RCC 7860 (cell line): ENCODE measurements around the gene PATZ1.
"Not testable (repeated sequence)": the region's sequence is repeated elsewhere in the genome, so short reads cannot be mapped to it uniquely, and the experiment has no call there.

Experiments
- DNase-seq: peaks from one replicate; pipeline ENCODE4 v3.0.0-alpha.2; 2015; ENCODE audit warnings: low spot score
- FAIRE-seq: peaks from 2 replicates; lab custom pipeline; 2012; peaks lifted over from hg19 to GRCh38; lab: Jason Lieb, UNC

Gene PATZ1

GRCh38 chr22:31314220-31314619, 31.9 kb downstream of the PATZ1 start:
- not testable (repeated sequence) for DNase-seq, FAIRE-seq

- FAIRE-seq, result no peak
- peak; percentile 29 for DNase-seq
Observed at GRCh38 chr22:31313366-31314147, 32.6 kb downstream of the PATZ1 start.

DNA sequence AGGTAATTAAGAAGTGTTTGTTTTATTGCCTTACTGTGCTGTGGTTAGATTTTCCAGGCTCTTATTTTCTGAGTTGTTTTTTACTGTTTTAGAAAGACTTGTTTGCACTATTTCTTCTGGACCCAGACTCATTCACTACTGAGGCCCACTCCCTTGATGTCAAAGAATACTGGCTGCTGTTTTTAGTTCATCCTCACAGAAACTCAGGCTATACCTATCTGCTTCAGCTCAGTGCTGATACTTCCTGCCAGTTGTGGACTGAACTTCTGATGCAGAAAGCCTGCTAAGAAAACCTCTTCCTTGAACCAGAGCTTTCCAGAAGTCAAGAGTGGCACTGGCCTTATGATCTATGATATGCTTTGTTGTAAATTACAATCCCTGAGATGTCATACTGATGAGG, 38.0 kb downstream of the PATZ1 start:
- DNase-seq (no peak), FAIRE-seq (no peak)

DNA sequence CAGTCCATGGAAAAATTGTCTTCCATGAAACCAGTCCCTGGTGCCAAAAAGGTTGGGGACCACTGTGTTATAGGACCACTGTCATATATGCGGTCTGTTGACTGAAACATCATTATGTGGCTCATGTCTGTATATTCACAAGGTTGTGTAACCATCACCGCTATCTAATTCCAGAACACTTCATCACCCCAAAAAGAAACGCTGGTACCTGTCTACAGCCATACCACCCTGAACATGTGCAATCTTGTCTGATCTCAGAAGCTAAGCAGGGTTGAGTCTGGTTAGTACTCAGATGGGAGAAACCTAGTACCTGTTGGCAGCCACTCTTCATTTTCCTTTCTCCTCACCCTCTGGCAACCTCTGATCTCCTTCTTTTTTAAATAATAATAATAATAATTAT, 41.0 kb downstream of the PATZ1 start:
- no peak for DNase-seq
- FAIRE-seq, result no peak

DNA sequence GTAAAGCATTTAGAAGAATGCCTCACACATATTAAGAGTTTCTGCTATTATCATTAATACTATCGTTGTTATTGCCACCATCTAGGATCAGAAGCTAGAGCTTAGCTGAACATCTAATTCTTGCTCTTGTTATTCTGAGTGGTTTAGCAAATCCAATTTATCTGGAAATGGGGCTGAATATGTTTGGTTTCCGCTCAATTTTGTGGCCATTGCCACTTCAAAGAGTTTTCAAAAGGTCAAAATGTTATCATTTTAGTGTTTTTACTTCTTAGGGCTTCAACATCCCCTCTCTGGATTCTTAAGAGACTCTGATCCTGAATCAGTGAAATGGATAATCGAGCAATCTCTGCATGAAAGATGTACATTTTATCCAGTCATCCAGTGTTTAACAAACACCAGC, 43.6 kb downstream of the PATZ1 start:
- no peak for FAIRE-seq
- no peak for DNase-seq

GRCh38 chr22:31302006-31302405, 44.1 kb downstream of the PATZ1 start:
- no peak for DNase-seq

GRCh38 chr22:31300896-31301295, 45.2 kb downstream of the PATZ1 start:
- FAIRE-seq (no peak), DNase-seq (no peak)

More at GRCh38 chr22:31302006-31302405, 44.1 kb downstream of the PATZ1 start:
- FAIRE-seq, result no peak

DNA sequence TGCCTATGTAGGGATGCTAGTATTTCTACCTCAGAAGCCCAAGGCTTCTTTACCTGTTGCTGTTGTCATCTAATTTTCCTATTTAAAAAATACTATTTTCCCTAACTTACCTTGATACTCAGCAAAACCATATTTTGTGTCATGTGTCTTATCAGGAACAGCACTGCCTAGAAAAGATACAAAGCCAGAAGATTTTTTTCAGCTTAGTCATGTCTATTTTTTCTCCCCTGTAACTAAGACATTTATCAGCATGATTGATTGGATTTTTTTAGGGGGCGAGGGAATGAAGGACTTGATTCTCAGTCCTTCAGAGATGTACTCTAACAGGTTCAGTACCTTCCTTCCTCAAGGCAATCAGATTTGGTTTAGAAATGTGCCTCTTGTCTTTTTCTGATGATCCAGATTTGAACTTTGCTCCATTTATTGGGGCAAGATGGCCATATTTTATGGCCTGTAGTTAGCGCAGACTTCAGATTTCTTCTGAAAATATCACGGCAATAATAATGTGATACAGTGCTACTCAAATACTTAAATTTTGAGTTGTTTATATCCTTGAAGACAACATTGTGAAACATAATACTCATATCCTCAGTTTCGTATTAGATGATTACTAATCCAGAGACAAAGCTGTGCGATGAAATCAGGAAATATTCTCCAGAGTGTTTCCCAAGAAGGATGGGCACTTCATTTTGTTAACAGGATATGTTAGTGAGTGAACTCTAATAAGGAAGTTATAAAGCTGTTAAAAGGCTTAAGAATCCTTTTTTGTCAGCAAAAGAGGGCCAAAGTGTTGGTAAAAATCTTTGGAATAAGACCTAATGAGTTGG, 50.1 kb downstream of the PATZ1 start:
- DNase-seq (no peak), FAIRE-seq (no peak)

GRCh38 chr22:31295360-31295759, 50.8 kb downstream of the PATZ1 start:
- FAIRE-seq, result no peak
- no peak for DNase-seq

DNA sequence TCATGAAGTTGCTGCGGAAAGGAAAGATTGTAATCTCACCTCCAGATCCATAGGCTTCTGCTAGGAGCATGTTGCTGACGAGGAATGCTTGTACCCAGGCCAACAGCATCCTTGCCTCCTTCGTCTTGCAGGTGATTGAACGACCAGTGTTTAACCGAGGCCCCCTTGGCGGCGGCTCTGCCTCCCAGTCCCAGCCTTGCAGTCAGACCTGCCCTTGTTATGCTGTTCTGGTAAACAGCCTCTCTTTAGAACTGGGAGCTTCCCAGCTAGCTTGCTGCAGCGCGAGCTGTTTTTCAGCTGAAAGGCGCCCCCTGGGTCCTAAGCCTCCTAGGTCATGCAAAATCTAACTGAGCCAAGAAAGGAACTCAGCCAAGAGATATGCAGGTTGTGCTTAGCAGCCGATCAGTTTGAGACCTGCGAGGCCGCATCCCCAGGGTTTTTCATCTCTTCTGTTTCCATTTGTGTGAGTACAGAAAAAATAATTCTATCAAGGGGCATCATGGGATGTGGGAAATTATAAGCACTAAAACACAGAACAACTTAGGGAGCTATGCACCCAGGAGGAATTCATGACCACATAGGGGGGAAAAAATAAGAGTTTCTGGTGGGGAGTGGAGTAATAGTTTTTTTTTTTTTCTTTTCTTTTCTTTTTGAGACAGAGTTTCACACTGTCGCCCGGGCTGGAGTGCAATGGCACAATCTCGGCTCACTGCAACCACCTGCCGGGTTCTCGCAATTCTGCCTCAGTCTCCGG, 53.7 kb downstream of the PATZ1 start, which contains the start of gene PIK3IP1:
TSS of gene PIK3IP1 (minus strand) at position 253 of the 754 bp plus-strand sequence. CDS start at position 109, 144 bp downstream.
- DNase-seq, result peak; percentile 47
- no peak for FAIRE-seq

DNA sequence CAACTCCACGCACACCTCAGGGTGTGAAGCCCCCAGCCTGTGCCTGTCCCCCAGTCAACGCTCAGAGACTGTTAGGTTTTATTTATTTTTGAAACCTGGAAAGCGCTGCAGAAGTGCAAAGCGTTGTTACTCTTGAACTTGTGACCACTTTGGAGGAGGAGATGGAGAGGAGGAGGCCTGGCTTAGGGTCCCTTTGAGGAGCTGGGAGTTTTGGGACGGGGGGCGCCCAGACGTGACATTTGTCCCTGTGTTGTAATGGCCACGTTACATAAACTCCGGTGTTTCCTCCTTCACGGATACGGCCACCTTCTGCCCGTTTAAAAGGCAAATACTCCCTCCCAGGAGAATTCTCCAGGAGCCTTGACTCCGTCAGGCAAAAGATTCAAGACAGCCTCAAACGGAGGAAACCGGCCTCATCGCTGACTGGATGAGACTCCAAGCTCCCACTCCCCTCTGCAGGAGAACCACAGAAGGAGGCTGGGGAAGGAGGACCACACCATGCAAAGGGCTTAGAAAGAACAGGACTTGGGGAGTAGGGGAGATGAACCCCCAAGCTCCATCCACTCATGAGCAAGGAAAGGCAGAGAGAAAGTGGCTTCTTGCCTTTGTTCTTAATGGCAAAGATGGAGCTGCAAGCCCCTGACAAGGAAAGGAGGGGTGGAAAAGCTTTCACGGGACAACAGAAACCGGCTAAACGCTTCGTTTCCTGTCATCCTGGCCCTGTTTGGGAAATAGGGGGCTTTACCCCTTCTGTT, 54.5 kb downstream of the PATZ1 start:
- DNase-seq, result no peak

GRCh38 chr22:31290494-31291471, 55.4 kb downstream of the PATZ1 start:
- no peak for FAIRE-seq

More for the DNA sequence above, 54.5 kb downstream of the PATZ1 start:
- no peak for FAIRE-seq

GRCh38 chr22:31289344-31289743, 56.8 kb downstream of the PATZ1 start:
- no peak for FAIRE-seq
- DNase-seq, result no peak

More at GRCh38 chr22:31290494-31291471, 55.4 kb downstream of the PATZ1 start:
- peak; percentile 64 for DNase-seq

- no peak for FAIRE-seq
- no peak for DNase-seq
Observed at GRCh38 chr22:31288496-31289240, 57.5 kb downstream of the PATZ1 start.

DNA sequence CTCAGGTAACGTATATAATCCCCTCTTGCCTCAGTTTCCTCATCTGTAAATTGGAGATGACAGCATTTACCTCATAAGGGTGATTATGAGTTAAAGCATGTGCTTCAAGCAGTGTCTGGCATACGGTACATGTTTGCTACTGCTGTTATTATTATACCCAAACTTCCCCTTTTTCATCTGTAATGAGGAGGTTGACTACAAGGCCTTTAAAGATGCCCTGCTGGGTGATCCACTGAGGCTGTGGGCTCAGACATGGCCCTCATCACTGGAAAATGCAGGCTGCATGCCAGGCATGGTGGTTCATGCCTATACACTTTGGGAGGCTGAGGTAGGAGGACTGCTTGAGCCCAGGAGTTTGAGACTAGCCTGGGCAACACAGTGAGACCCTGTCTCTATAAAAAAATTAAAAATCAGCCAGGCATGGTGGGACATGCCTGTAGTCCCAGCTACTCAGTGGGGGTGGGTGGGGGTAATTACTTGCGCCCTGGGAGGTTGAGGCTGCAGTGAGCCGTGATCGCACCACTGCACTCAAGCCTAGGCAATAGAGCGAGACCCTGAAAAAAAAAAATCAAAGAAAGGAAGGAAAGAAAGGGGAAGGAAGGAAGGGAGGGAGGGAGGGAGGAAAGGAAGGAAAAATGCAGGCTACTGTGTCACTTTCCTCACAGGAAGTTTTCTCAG, 58.2 kb downstream of the PATZ1 start:
- no peak for DNase-seq
- no peak for FAIRE-seq

GRCh38 chr22:31286360-31287255, 59.5 kb downstream of the PATZ1 start:
- DNase-seq (no peak), FAIRE-seq (no peak)
